Measurements from ENCODE around the gene CXCL17. TPM values are rescaled to one million over a fixed set of nuclear protein-coding genes. Genes with fewer than 3 reads are reported as not detected.
A peak's percentile ranks its signal among the peaks of the same experiment; 100 is the strongest.

CXCL17 gene
- total RNA-seq, 1 donor from 2014 or later, result not detected

- DNase-seq (ENCODE audit: low read depth), result no peak
- no peak overlapping the region for H3K4me3 ChIP-seq (ENCODE audit: low read depth, low read length)
Observed at GRCh38 chr19:42420055-42420544, 22.6 kb downstream of the CXCL17 start.

GRCh38 chr19:42419309-42419708, 23.4 kb downstream of the CXCL17 start:
- no peak for DNase-seq (ENCODE audit: low read depth)
- no peak overlapping the region for H3K4me3 ChIP-seq (ENCODE audit: low read depth, low read length)
- TF ChIP-seq CTCF (conservative IDR thresholded peaks at IDR 0.05; ENCODE audit: low read depth, low read length), result no peak

More at GRCh38 chr19:42420055-42420544, 22.6 kb downstream of the CXCL17 start:
- peak; percentile 85 for TF ChIP-seq CTCF (conservative IDR thresholded peaks at IDR 0.05; ENCODE audit: low read depth, low read length)

- DNase-seq (ENCODE audit: low read depth), result no peak
- no peak overlapping the region for H3K4me3 ChIP-seq (ENCODE audit: low read depth, low read length)
- no peak for TF ChIP-seq CTCF (conservative IDR thresholded peaks at IDR 0.05; ENCODE audit: low read depth, low read length)
Observed at GRCh38 chr19:42412661-42413076, 30.1 kb downstream of the CXCL17 start.

GRCh38 chr19:42412227-42412626, 30.5 kb downstream of the CXCL17 start:
- no peak overlapping the region for H3K4me3 ChIP-seq (ENCODE audit: low read depth, low read length)
- no peak for TF ChIP-seq CTCF (conservative IDR thresholded peaks at IDR 0.05; ENCODE audit: low read depth, low read length)
- no peak for DNase-seq (ENCODE audit: low read depth)

GRCh38 chr19:42411581-42412178, 31.1 kb downstream of the CXCL17 start:
- no peak for DNase-seq (ENCODE audit: low read depth)
- TF ChIP-seq CTCF (conservative IDR thresholded peaks at IDR 0.05; ENCODE audit: low read depth, low read length), result no peak
- no peak overlapping the region for H3K4me3 ChIP-seq (ENCODE audit: low read depth, low read length)

GRCh38 chr19:42410371-42410770, 32.4 kb downstream of the CXCL17 start:
- no peak overlapping the region for H3K4me3 ChIP-seq (ENCODE audit: low read depth, low read length)
- DNase-seq (ENCODE audit: low read depth), result no peak

More at GRCh38 chr19:42410371-42410770, 32.4 kb downstream of the CXCL17 start:
- TF ChIP-seq CTCF (conservative IDR thresholded peaks at IDR 0.05; ENCODE audit: low read depth, low read length), result no peak

Measured in epithelial cell of proximal tubule (primary cell).